H1 (cell line): Measurements from ENCODE around the gene NEK11. TPM values are rescaled to one million over a fixed set of nuclear protein-coding genes. Genes with fewer than 3 reads are reported as not detected.

ENCODE experiments used
- EP300 ChIP-seq, 2 experiments: IDR thresholded peaks; 1 replicate in 1 of 2; 2 replicates in 1 of 2; pipeline ENCODE4 v1.6.1; 2011 to 2012; ENCODE audit warnings: low read depth in 2 of 2, low read length in 2 of 2, mild to moderate bottlenecking in 2 of 2, borderline replicate concordance in 1 of 2, inconsistent platforms in 1 of 2, moderate library complexity in 1 of 2
- EZH2 ChIP-seq: fragments of 200-600 bp; sonication (generic); IDR thresholded peaks from 2 replicates; pipeline ENCODE4 v1.7.1; 2012; ENCODE audit warnings: low read depth, mild to moderate bottlenecking, moderate library complexity, low read length, inconsistent platforms; ENCODE audit not compliant: severe bottlenecking
- NRF1 ChIP-seq: IDR thresholded peaks from 2 replicates; pipeline ENCODE4 v1.6.1; 2011; ENCODE audit warnings: mild to moderate bottlenecking, low read depth, low read length, improper control_type of control experiment
- SIN3A ChIP-seq, 2 experiments: IDR thresholded peaks in 1 of 2; conservative IDR thresholded peaks in 1 of 2; 2 replicates each; pipeline ENCODE4 v1.6.1; 2011 to 2012; ENCODE audit warnings: low read length in 2 of 2, improper control_type of control experiment in 1 of 2, low read depth in 1 of 2, mild to moderate bottlenecking in 1 of 2
- SIX5 ChIP-seq: IDR thresholded peaks from 2 replicates; pipeline ENCODE4 v1.6.1; 2011; ENCODE audit warnings: mild to moderate bottlenecking, low read depth, low read length
- TAF1 ChIP-seq: IDR thresholded peaks from 2 replicates; pipeline ENCODE4 v1.6.1; 2011; ENCODE audit warnings: mild to moderate bottlenecking, low read depth, low read length
- ZNF274 ChIP-seq: IDR thresholded peaks from 2 replicates; pipeline ENCODE4 v1.7.0; 2012; ENCODE audit warnings: low read length, borderline replicate concordance; ENCODE audit errors: extremely low read depth
- polyA plus RNA-seq, 7 experiments: library from polyadenylated mRNA; depleted of rRNA in 3 of 7; stranded (reverse) in 5 of 7; unstranded in 2 of 7; fragments of >200 nt in 5 of 7; fragments of 200-250 nt in 2 of 7; gene quantifications; 1 replicate in 5 of 7; 2 replicates in 1 of 7; 4 replicates in 1 of 7; pipeline versions ENCODE4 v1.2.1 to v1.2.3, GENCODE V29; 2011 to 2013; ENCODE audit warnings: missing spikeins in 2 of 7, mixed read lengths in 2 of 7
- total RNA-seq: library from RNA; stranded (reverse); fragmentation: NEBNext Ultra II Directional; extraction: Animal tissue kit (Norgen Biotek cat#: 25700); gene quantifications from 2 replicates; pipeline ENCODE4 v1.2.1, GENCODE V29; 2021

NEK11 gene
- total and polyA plus RNA-seq, 2 of the 8 experiments (the other 6 are each of a cell fraction or from before 2014, with no cell fraction given), result 0.60 TPM; not detected in 1

- no peak for TF ChIP-seq EP300 (IDR thresholded peaks at IDR 0.05; ENCODE audit: borderline replicate concordance in 1 of 2, low read depth in 2 of 2, low read length in 2 of 2)
- TF ChIP-seq EZH2, result no peak
- TF ChIP-seq ZNF274, result no peak
- TF ChIP-seq SIX5, result no peak
- TF ChIP-seq NRF1, result no peak
- no peak for TF ChIP-seq TAF1
- TF ChIP-seq SIN3A (conservative IDR thresholded peaks at IDR 0.05 in 1 of 2, IDR thresholded peaks at IDR 0.05 in 1 of 2; ENCODE audit: low read depth in 1 of 2, low read length in 2 of 2), result no peak
Measured at GRCh38 chr3:131028844-131029243, 2.2 kb downstream of the NEK11 start (continued).
